CD4-positive, alpha-beta T cell (primary cell): Measurements from ENCODE around the gene XBP1. TPM values are rescaled to one million over a fixed set of nuclear protein-coding genes. Genes with fewer than 3 reads are reported as not detected.

Source experiments
- ATAC-seq: fragments of 200-7000 bp; cut with Tn5 transposase; one replicate; pipeline ENCODE4 v1.10.0; 2022; ENCODE audit warnings: mild to moderate bottlenecking; ENCODE audit not compliant: poor library complexity
- CTCF ChIA-PET: fragments of 350-600 bp; sonication (Branson Sonifier 250); formaldehyde crosslinking; loops from one replicate; lab custom pipeline; 2021; ENCODE audit warnings: antibody characterized with exemption, inconsistent platforms; lab: Charles Lee
- POLR2A ChIA-PET: fragments of 350-600 bp; sonication (Branson Sonifier 250); formaldehyde crosslinking; loops from one replicate; lab custom pipeline; 2021; ENCODE audit warnings: antibody characterized with exemption, inconsistent platforms; lab: Charles Lee
- DNase-seq, 14 experiments: peaks; one replicate each; pipeline ENCODE4 v3.0.0-alpha.2; 2013 to 2020; ENCODE audit warnings: mixed read lengths in 2 of 14
- H3K27ac ChIP-seq, 2 donors: one replicate each; pipeline versions ENCODE4 v1.5.1 to v1.7.0; 2013; ENCODE audit warnings: low read length in 2 of 2, low read depth in 1 of 2, mild to moderate bottlenecking in 1 of 2
- H3K27me3 ChIP-seq, 2 experiments: 1 replicate in 1 of 2; 2 replicates in 1 of 2; pipeline versions ENCODE4 v1.6.1 to v1.7.0; 2013; ENCODE audit warnings: low read length in 2 of 2, control low read depth in 1 of 2, mild to moderate bottlenecking in 1 of 2, moderate library complexity in 1 of 2; ENCODE audit not compliant: insufficient read depth in 2 of 2, control insufficient read depth in 1 of 2
- H3K36me3 ChIP-seq: one replicate; pipeline ENCODE4 v1.6.1; 2013; ENCODE audit warnings: low read length, control low read depth; ENCODE audit not compliant: insufficient read depth
- H3K4me1 ChIP-seq: one replicate; pipeline ENCODE4 v1.6.1; 2013; ENCODE audit warnings: low read length, control low read depth; ENCODE audit not compliant: insufficient read depth
- H3K4me3 ChIP-seq: one replicate; pipeline ENCODE4 v1.5.1; 2013; ENCODE audit warnings: mild to moderate bottlenecking, low read length, moderate library complexity
- H3K9me3 ChIP-seq, 2 experiments: 1 replicate in 1 of 2; 2 replicates in 1 of 2; pipeline versions ENCODE4 v1.6.1 to v1.7.0; 2013; ENCODE audit warnings: low read length in 2 of 2, mild to moderate bottlenecking in 2 of 2, control low read depth in 1 of 2, moderate library complexity in 1 of 2; ENCODE audit not compliant: control insufficient read depth in 1 of 2, insufficient read depth in 1 of 2
- H3K27ac Mint-ChIP-seq: one replicate; pipeline ENCODE4 v1.8.0; 2020; ENCODE audit warnings: mixed read lengths
- H3K27me3 Mint-ChIP-seq: one replicate; pipeline ENCODE4 v1.8.0; 2021; ENCODE audit warnings: mixed read lengths
- H3K36me3 Mint-ChIP-seq: one replicate; pipeline ENCODE4 v1.8.0; 2021; ENCODE audit warnings: low read depth, mixed read lengths
- H3K4me1 Mint-ChIP-seq: one replicate; pipeline ENCODE4 v1.8.0; 2021; ENCODE audit warnings: low read depth, mixed read lengths
- H3K4me3 Mint-ChIP-seq: one replicate; pipeline ENCODE4 v1.8.0; 2020; ENCODE audit warnings: mild to moderate bottlenecking, mixed read lengths
- H3K9me3 Mint-ChIP-seq: one replicate; pipeline ENCODE4 v1.8.0; 2020; ENCODE audit warnings: mixed read lengths
- CTCF ChIP-seq: fragments of 200-600 bp; IDR thresholded peaks from one replicate; pipeline ENCODE4 v1.8.0; 2022; ENCODE audit warnings: antibody characterized with exemption, mild to moderate bottlenecking
- intact Hi-C, 2 experiments: fragments of 100-400 bp; cut with DNase I in 1 of 2; cut with micrococcal nuclease in 1 of 2; formaldehyde crosslinking; loops; one replicate each; pipeline versions ENCODE4 v1.15.1 to v1.9.0; 2023 to 2025; cut with DNase I, micrococcal nuclease
- total RNA-seq, 174 experiments: library from RNA in 2 of 174; stranded (reverse) in 2 of 174; gene quantifications; one replicate each; pipeline ENCODE4 v1.2.3 and lab custom pipeline; 2021 to 2026

XBP1 gene
- total RNA-seq, 2 experiments from 2014 or later = 180 to 190 TPM

DNA sequence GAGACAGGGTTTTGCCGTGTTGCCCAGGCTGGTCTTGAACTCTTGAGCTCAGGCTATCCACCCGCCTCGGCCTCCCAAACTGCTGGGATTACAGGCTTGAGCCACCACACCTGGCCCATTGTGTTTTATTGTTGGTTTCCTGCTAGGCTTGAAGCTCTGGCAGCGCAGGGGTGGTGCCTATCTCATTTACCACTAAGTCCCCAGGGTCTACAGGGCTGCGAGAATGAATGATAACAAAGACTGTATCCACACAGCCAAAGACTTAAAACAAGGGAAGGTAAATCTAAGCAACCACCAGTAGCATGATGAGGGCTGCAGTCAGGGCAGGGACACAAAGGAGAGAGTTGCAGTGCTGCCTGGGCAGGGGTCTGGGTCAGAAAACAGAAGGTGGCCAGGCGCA is 37.3 kb upstream of the XBP1 start:
- H3K27me3 Mint-ChIP-seq = no peaks in the 10 kb centered on the region
- ATAC-seq (no peak), DNase-seq (no peak)
- no peaks in the 10 kb centered on the region for H3K4me1 Mint-ChIP-seq
- no peak overlapping the region for H3K27ac ChIP-seq
- H3K27ac Mint-ChIP-seq = no peak overlapping the region
- H3K4me3 Mint-ChIP-seq = no peak overlapping the region
- no peak overlapping the region for H3K4me3 ChIP-seq
- intact Hi-C loops = loop anchor here in 1 of 2 experiments (10.0 kb wide), 1 partner anchor 813 kb away; no protein-coding TSS in a partner anchor
- H3K9me3 ChIP-seq = no peaks in the 10 kb centered on the region
- no peaks in the 10 kb centered on the region for H3K27me3 ChIP-seq
- POLR2A ChIA-PET = interaction anchor here (0.7 kb wide), 1 partner anchor 25 kb away, joined by 3 read pairs; no protein-coding TSS in a partner anchor
- no peaks in the 10 kb centered on the region for H3K4me1 ChIP-seq
- H3K9me3 Mint-ChIP-seq = no peaks in the 10 kb centered on the region
- no peak for TF ChIP-seq CTCF
- H3K36me3 ChIP-seq = no peaks in the 10 kb centered on the region
- peaks cover 8% of the 10 kb centered on the region for H3K36me3 Mint-ChIP-seq
- CTCF ChIA-PET = no interaction called here

- no peak for TF ChIP-seq CTCF
- POLR2A ChIA-PET = no interaction called here
These were observed 35.3 kb upstream of the XBP1 start for GRCh38 chr22:28835630-28836189.

DNA sequence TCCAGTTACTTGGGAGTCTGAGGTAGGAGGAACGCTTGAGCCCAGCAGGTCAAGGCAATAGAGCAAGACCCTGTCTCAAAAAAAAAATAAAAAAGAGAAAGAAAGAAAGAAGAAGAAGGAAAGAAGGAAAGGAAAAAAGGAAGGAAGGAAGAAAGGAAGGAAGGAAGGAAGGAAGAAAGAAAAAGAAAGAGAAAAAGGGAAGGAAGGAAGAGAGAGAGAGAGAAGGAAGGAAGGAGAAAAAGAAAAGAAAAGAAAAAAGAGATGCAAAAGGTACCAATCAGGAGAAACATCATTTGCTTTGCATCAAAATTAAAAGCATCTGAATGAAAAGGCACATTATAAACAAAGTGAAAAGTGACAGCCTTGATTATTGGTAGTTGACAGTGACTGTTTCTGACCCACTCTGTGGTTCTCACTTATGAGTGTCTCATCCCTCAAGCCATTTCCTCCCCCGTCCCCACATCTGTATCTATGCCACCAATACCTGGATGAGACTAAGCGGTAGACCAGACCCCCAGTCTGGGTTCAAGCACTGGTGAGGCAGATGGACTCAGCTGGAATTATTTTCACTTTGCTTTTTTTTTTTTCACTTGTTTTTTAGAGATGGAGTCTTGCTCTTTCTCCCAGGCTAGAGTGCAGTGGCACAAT is 33.0 kb upstream of the XBP1 start:
- CTCF ChIA-PET = interaction anchor here (0.9 kb wide), 1 partner anchor 30 kb away, joined by 3 read pairs; no protein-coding TSS in a partner anchor

More at GRCh38 chr22:28835630-28836189, 35.3 kb upstream of the XBP1 start:
- H3K27ac Mint-ChIP-seq = no peak overlapping the region
- no peak overlapping the region for H3K4me3 Mint-ChIP-seq
- Histone ChIP-seq H3K4me3 (no peak overlapping the region), H3K27ac (no peak overlapping the region), H3K9me3 (no peaks in the 10 kb centered on the region), H3K27me3 (no peaks in the 10 kb centered on the region), H3K36me3 (no peaks in the 10 kb centered on the region), H3K4me1 (no peaks in the 10 kb centered on the region)
- intact Hi-C loops = loop anchor here in 1 of 2 experiments (10.0 kb wide), 1 partner anchor 811 kb away; no protein-coding TSS in a partner anchor
- DNase-seq (no peak), ATAC-seq (no peak)
- no peaks in the 10 kb centered on the region for H3K27me3 Mint-ChIP-seq
- peaks cover 8% of the 10 kb centered on the region for H3K36me3 Mint-ChIP-seq
- no peaks in the 10 kb centered on the region for H3K9me3 Mint-ChIP-seq
- CTCF ChIA-PET = interaction anchor here (1.2 kb wide), 1 partner anchor 20 kb away, joined by 3 read pairs; no protein-coding TSS in a partner anchor
- no peaks in the 10 kb centered on the region for H3K4me1 Mint-ChIP-seq

More for the DNA sequence above, 33.0 kb upstream of the XBP1 start:
- ATAC-seq (no peak), DNase-seq (no peak)
- no peak for TF ChIP-seq CTCF
- Mint-ChIP-seq H3K4me3 (no peak overlapping the region), H3K9me3 (no peaks in the 10 kb centered on the region), H3K4me1 (peaks cover 8% of the 10 kb centered on the region), H3K27ac (no peak overlapping the region), H3K27me3 (no peaks in the 10 kb centered on the region), H3K36me3 (peaks cover 8% of the 10 kb centered on the region)
- H3K36me3 ChIP-seq = no peaks in the 10 kb centered on the region
- POLR2A ChIA-PET = no interaction called here
- no peaks in the 10 kb centered on the region for H3K27me3 ChIP-seq
- H3K9me3 ChIP-seq = no peaks in the 10 kb centered on the region
- intact Hi-C loops = loop anchor here in 1 of 2 experiments (10.0 kb wide), 1 partner anchor 809 kb away; no protein-coding TSS in a partner anchor
- no peak overlapping the region for H3K4me3 ChIP-seq
- H3K27ac ChIP-seq = no peak overlapping the region
- peaks cover 8% of the 10 kb centered on the region for H3K4me1 ChIP-seq
